NOMO-1 (cell line): ENCODE results near the gene GNAO1.

Source experiments
- DNase-seq, 2 experiments: peaks; one replicate each; lab custom pipeline; 2025; ENCODE audit not compliant: unreplicated experiment in 2 of 2; lab: John Stamatoyannopoulos, UW

Gene GNAO1

DNA sequence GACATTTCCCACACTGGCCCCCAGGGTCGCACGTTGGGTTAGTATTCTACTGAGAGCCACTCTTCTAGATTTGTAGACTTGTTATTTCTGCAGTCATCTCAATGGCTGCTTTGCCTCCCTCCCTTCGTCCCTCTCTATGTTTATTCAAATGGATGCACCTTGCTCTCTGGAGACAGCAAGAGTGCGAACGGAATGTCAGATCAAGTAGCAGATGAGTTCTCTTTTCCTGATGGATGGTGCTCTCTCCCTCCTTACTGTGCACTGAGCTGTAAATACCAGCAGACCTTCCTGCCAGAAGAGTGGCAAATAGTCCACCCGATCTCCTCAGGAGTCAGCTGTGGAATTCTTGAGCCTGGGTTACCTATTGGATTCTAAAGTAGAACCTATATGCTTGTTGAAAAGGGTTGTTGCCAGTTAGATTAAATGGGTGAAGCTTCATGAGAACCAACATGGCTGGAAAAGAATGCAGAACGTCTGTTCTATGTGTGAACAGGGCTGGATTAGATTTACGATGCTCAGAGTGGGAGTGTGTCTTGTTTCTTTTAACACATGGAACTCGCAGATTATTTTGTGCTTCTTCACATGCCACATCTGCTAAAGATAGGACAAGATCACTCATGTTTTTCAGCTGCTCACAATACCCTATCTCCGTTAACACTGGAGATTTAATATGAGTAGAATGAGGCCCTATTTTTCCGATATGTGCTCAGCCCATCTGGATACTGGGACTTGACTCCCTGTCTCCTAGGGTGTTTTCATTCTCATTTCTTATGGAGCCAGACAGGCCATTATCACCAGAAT, 6.1 kb downstream of the GNAO1 start:
- no peak for DNase-seq

- no peak for DNase-seq
These were observed 6.9 kb downstream of the GNAO1 start for GRCh38 chr16:56198006-56198754.

DNA sequence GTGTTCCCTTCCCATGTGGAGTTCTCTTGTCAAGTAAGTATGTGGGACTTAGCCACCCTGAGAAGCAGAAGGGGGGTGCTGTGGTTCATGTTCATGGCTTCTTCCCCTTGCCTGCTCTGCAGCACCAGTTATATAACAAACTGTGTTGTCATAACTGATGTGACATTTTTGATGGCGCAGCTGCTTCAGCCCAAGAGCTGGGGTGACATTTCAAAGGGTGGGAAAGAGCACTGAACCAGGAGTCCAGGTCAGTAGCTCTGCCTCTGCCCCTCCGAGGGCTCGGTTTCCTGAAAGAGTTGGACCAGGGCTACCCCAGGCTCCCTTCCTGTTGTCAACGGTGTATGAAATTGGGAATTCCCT, 7.4 kb downstream of the GNAO1 start:
- no peak for DNase-seq

- peak in 1 of 2 experiments; percentile 53 for DNase-seq
These were observed 7.9 kb downstream of the GNAO1 start for GRCh38 chr16:56199164-56199563.

- DNase-seq: no peak
These were observed 9.7 kb downstream of the GNAO1 start for GRCh38 chr16:56201030-56201429.

GRCh38 chr16:56202036-56202435, 10.7 kb downstream of the GNAO1 start:
- no peak for DNase-seq

GRCh38 chr16:56203052-56203451, 11.8 kb downstream of the GNAO1 start:
- DNase-seq: peak; percentile 56 to 91

DNA sequence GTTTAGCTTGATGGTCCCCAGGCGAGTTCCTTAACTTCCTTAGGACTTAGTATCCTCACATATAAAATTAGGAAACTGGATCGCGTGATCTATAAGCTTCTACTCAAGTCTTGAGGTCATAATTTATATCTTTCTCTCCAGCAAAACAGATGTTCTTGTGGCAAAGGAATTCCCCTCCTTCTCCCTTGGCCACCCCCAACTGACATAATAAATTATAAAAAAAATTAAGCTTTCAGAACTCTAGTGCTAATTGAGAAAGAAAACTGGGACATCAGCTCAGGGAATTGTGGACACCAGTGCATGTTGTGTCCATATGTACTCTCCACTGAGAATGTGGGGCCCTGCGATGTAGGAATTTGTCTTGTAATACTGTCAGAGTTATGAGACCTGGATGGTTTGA, 13.5 kb downstream of the GNAO1 start:
- DNase-seq: no peak

GRCh38 chr16:56206951-56207350, 15.7 kb downstream of the GNAO1 start:
- no peak for DNase-seq

DNA sequence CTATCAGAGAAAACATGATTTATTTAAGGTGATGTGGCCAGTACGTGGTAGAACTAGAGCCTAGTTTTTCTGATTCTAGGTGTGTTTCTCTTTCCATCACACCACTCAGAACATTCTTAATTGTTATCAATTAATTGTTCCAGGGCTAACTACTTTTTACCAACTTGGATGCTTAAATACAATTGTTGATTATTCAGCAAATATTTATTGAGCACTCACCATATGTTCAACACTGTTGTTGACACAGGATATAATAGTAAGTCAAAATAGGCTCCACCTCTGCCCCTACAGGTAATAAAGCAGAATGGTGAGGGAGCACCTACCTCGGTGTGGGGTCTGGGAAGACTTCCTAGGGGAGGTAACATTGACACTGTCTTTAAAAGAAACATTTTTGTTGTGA, 16.1 kb downstream of the GNAO1 start:
- DNase-seq: no peak

GRCh38 chr16:56211435-56211981, 20.2 kb downstream of the GNAO1 start:
- DNase-seq: no peak

GRCh38 chr16:56212144-56212543, 20.9 kb downstream of the GNAO1 start:
- DNase-seq: no peak

DNA sequence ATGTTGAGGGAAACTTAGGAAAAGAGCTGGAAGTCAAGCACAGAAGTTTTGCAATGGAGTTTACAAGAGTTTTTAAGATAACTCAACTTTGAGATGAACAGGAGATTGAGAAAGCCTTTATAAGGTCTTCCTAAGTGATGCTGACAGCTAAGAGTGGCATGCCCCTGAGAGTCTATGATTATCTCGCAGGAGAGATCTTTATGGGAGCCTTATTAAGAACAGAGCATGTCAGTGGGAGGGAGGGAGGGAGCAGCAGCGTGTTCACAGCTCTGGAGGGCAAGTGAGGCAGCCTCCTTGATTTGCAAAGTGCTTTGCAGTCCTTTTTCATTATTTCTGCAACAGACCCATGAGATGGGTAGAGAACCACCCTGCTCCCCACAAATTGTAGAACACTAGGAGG, 30.7 kb downstream of the GNAO1 start:
- DNase-seq: no peak

- no peak for DNase-seq
These were observed 31.2 kb downstream of the GNAO1 start for GRCh38 chr16:56222474-56222997.

- DNase-seq: no peak
These were observed 33.9 kb downstream of the GNAO1 start for GRCh38 chr16:56225017-56225742.

DNA sequence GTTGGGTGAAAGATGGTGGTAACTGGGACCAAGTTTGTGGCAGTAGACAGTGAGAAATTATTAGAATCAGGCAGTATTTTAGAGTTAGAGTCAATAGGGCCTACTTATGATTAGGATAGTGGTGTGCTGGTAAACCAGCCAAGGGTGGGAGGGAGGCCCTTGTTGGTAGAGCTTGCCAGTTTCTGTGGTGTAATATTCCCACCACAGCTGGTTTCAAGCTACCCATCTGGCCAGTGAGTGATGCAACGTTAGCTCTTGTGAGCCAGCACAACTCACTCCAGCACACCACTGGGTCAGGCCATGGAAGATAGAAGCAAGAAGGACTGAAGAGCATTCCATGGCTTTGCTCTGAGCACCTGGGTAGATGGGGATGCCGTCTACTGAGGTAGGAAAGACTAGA, 34.9 kb downstream of the GNAO1 start:
- DNase-seq: no peak

DNA sequence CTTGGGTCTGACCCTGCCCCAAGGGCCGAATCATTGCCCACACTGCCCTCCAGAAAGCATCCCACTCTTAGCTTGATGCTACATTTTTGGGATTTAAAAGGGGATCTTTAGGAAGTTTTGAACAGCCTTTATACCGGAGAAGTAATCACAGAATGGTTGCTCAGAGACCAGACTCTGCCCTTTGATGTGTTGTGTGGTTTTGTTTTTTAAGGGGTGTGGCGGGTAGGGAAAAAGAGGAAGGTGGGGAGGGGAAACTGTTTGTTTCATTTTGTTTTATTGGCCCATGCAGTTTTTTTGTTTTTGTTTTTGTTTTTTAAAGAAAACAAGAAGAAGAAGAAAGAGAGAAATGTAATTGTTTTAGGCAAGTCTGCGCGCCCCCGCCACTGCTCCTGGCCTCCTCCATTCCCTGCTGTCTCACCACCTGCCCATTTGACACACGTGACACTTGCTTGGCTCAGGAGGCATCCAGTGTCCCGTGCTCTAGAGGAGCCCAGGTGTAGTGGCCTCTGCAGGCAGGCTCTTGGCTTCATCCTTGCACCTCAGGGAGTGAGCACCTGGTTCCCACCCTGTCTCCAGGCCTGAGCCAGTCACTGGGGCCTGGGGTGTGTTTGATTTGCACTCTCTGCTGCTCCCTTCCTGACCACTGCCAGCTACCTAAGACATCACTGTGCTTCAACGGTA, 35.7 kb downstream of the GNAO1 start:
- DNase-seq: peak; percentile 5 to 7

DNA sequence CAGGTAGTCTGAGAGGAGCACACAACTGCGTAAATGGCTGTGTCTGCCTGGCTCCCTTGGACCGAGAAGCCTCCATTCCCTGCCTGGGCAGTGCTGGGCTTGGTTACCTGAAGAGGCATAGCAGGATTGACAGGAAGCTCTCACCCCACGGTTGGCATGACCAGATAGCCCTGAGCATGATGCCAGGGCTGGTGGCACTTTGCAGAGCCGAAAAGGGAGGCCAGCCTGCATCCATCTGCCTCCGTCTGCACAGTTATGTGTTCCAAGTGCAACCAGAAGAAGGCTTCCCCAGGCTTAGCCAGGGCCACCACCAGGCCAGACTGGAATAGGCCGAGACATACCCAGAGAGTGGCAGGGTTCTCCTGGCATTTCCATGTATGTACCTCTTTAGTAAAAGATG, 36.6 kb downstream of the GNAO1 start:
- DNase-seq: no peak

DNA sequence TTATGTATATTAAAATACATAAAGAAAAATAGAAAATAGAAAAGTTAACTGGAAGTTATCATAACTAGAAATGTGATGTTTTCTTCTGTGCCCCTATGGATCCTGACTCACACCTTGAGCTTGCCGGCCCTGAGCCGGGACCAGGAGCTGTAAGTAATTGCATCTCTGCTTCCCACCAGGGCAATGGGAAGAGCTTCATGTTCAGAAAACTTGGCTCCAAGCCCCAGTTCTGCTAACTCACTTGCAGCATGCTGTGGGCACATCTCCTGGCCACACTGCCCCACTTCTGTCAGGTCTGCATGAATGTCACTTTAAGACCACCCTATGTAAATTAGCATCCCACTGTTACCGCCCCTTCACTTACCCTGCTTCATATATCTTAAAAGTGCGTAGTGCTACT, 37.2 kb downstream of the GNAO1 start:
- no peak for DNase-seq

GRCh38 chr16:56233795-56234566, 42.7 kb downstream of the GNAO1 start:
- no peak for DNase-seq
